ENCODE data around the gene SRGAP2C.
"Not testable (repeated sequence)": the region's sequence is repeated elsewhere in the genome, so short reads cannot be mapped to it uniquely, and the experiment has no call there.

SRGAP2C gene

GRCh38 chr1:121281480-121281879, 96.7 kb downstream of the SRGAP2C start:
- not testable (repeated sequence) for DNase-seq

- not testable (repeated sequence) for DNase-seq
These were observed 98.9 kb downstream of the SRGAP2C start for GRCh38 chr1:121283587-121284180.

DNA sequence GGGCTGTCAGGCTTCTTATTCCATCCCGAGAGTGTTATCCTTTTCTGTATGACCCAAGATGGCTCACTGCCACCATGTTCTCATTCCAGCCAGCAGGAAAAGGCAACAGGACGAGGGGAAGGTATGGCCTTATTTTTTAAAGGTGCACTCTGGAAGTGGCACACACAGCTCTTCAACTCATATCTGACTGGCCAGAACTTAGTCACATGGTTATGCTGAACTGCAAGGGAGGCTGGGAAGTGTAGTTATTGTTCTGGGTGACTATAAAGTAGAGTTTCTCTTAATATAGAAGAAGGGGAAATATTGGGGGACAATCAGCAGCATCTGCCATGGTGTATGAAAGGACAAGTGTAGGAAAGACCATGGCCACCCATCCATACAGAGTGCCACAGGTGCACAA, 107.8 kb downstream of the SRGAP2C start:
- DNase-seq: not testable (repeated sequence)

DNA sequence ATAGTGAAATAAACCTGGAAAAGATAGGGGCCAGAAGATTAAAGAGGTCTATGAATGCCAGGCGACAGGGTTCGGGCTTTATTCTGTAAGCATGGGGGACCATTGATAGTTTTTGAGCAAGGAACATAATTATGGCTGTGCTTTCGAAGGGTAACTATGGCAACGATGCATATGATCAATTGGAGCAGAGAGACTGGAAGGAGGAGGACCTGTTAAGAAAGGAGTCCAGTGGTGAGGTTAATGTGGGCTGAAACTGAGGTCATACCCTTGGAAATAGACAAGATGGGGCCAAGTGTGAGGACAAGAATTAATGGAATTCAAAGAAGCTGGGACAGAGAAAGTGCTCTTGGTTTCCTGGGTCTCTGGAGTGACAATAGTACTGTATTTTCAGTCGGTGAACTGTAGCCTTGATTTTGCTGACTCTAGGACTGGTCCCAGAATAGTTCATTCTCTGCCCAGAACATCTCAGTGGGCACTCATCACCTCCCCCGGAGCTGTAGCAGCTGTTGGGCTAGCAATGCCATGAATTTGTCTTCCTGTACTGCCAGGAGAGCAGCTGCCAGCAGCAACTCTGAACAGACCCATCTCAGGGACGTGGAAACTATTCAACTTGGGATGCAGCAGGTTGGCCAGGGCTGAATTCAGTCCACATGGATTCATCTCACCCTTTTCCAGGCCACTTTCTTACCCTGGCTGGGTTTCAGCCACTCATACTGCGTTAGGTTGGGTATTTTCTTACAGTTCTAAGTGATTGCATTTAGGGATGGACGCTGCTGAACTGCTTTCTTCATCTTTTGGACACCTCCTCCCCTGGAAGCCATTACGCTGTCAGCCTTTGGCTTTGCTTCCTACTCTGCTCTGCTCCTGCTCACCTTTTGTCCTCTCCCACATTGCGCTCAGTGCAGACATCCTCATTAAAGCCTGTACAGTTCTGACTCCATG, 108.8 kb downstream of the SRGAP2C start:
- DNase-seq: not testable (repeated sequence)

GRCh38 chr1:121294205-121294570, 109.4 kb downstream of the SRGAP2C start:
- not testable (repeated sequence) for DNase-seq

- DNase-seq: not testable (repeated sequence)
These were observed 111.8 kb downstream of the SRGAP2C start for GRCh38 chr1:121296563-121296962.

DNA sequence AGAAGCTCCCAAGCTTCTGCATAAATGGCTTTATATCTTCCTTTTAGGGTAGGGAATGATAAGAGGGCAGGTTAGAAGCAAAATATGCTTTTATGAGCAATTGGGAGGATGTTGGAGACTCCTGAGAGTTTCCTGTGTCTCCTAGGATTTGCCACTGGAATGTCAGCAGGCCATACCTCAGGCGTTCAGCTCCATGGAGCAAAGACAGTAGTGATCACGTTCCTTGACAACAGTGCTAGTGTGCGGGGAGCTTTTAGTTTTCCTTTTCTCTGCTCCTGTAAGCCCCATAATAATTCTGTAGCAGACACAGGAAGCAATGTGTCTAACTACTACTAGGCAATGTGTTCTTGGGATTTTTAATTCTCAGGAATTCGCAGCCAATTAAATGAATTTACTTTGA, 113.8 kb downstream of the SRGAP2C start:
- DNase-seq: not testable (repeated sequence)

- not testable (repeated sequence) for DNase-seq
These were observed 114.9 kb downstream of the SRGAP2C start for GRCh38 chr1:121299514-121300149.

- not testable (repeated sequence) for DNase-seq
These were observed 117.1 kb downstream of the SRGAP2C start for GRCh38 chr1:121301876-121302275.

DNA sequence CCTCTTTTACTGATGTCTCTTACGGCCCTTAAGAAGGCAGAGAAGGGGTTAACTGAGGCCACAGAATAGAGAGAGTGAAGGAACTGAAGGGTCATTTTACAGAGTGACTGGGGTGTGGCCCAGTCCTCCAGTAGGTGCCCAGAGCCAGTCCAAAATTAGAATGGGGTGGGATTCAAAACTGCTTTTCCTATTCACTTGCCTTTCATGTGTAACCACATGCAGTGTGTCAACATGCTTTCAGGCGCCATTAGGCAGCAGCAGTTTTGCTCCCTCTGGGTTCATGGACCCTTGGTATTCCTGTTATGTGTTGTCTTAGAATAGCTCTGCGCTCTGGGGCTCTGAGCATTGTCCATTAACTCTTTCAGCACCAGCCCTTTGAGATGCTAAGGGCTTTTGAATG, 123.0 kb downstream of the SRGAP2C start:
- DNase-seq: not testable (repeated sequence)

- DNase-seq: not testable (repeated sequence)
These were observed 130.7 kb downstream of the SRGAP2C start for GRCh38 chr1:121315509-121315908.

GRCh38 chr1:121316081-121316480, 131.3 kb downstream of the SRGAP2C start:
- not testable (repeated sequence) for DNase-seq

GRCh38 chr1:121317491-121318468, 133.0 kb downstream of the SRGAP2C start:
- not testable (repeated sequence) for DNase-seq

DNA sequence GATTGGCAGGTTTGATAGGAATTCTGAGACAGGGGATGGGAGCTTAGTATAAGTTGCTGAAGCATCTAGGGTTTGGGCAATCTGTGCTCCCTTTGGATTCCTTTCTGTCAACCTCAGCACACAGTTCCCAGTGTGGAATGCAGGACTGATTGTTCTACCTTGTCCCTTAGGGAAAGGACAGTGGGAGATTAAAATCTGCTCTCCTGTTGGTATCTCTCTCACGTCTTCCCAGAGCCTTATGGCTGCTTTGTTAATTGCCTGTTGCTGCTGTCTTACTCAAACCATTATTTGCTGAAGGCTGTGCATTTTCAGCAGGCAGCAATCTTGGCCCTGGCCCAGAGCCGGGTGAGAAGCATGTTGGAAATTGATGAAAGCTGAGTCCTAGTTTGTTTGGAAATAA, 133.9 kb downstream of the SRGAP2C start:
- DNase-seq: not testable (repeated sequence)

DNA sequence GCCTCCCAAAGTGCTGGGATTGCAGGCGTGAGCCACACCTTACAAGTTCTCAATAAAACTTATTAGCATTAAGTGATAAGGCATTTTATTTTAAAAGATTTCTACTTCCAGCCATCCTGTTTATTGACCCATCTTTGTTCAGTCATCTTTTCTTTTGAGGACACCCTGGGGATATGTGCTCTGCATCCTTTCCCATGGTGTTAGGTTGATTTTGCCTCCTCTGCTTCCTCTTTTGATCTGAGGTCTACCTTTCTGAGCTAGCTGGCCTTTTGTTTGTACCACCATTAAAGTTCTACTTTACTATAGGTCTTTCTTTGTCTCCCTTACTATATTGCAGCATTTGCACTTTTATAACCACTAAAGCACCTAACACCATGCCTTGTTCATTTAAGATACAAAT, 136.9 kb downstream of the SRGAP2C start:
- not testable (repeated sequence) for DNase-seq

GRCh38 chr1:121324726-121325125, 140.0 kb downstream of the SRGAP2C start:
- DNase-seq: not testable (repeated sequence)

GRCh38 chr1:121332141-121332540, 147.4 kb downstream of the SRGAP2C start:
- not testable (repeated sequence) for DNase-seq

GRCh38 chr1:121332599-121333562, 148.1 kb downstream of the SRGAP2C start:
- DNase-seq: not testable (repeated sequence)

DNA sequence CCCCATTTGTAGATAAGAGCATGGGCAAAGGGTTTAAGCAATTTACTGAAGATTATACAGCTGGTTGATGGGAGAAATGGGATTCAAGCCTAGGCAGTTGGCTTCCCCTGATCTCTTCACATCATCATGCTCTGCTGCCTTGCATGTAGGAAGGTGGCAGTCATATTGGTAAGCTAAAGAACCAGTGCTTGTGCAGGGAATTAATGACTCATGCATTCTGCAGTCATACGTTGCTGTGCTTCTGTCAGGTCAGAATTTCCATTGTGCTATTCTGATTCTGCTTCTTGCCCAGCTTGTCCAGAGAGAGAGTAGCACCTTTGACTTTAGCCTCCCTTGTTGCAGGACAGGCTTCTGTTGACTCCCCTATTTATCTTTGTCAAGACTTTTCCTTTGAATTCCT, 153.2 kb downstream of the SRGAP2C start:
- not testable (repeated sequence) for DNase-seq

DNA sequence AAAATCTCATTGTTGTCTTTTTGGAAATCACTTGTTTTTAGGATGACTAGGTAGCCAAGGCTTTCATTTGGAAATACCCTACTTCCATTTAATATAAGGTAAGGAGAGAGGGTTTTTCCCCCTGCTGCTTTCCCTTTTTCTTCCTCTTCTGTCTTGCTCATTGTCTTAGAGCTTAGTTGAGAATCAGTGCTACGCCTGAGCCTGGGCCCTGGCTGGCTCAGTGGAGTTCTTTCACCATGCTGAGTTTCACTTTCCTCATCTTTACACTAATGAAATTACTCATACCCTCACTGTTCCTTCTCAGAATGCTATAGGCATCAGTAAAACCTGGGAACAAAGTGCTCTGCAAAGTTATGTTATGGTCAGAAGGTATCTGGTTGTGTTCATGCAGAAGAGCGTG, 154.8 kb downstream of the SRGAP2C start:
- DNase-seq: not testable (repeated sequence)
